SW 1271 (cell line): ENCODE data around the gene DNA2.

Experiments used
- DNase-seq, 2 experiments: peaks; one replicate each; lab custom pipeline; 2025; lab: John Stamatoyannopoulos, UW

The DNA2 gene

DNA sequence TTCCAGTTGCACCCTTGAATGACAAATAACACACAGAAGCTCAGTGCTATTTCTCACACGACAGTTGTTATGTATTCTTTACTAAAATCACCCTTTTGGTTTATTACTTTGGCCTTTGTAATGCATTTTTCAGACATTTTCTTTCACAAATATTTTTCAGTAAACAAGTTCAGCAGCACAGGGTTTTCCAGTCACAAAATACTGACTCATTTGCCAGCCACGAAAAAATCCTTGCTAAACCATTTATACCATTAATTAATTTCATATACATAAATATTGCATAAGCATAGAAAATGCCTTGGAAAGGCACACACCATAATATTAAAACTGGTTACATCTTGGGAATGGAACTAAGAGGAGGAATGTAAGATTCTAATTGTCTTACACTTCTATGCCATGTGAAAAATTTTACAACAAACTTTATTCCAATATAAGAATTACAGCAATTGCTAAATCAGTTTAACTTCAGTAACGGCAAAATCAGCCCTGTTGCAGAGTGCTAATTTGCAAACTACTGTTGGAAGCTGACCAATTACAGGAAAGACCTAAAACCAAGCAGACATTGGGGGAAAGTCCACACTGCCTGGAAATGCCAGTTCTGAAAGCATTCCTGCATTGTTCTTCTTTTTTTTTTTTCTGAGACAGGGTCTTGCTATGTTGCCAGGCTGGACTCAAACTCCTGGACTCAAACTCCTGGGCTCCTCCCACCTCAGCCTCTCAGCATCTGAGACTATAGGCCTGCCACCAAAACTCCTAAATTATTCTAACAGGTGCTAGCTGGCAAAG lies 107.5 kb downstream of the DNA2 start:
- no peak for DNase-seq
